Measurements from ENCODE around the gene RAPH1. TPM values are rescaled to one million over a fixed set of nuclear protein-coding genes. Genes with fewer than 3 reads are reported as not detected.

RAPH1 gene
- total RNA-seq, 1 experiment from 2014 or later, result 29.7 TPM

GRCh38 chr2:203453858-203454451 is 81.1 kb downstream of the RAPH1 start:
- no peaks in the 10 kb centered on the region for H3K9me3 ChIP-seq (ENCODE audit: low read depth, low read length, poor library complexity, severe bottlenecking)
- POLR2A ChIA-PET (ENCODE audit: low non-redundant PET), result no interaction called here
- H3K27me3 ChIP-seq (replicated peaks; ENCODE audit: insufficient read depth, low read depth, low read length, poor library complexity), result no peaks in the 10 kb centered on the region
- H3K36me3 ChIP-seq (ENCODE audit: insufficient read depth, low read length, poor library complexity, severe bottlenecking), result peaks cover 6% of the 10 kb centered on the region
- no peak overlapping the region for H3K27ac ChIP-seq (ENCODE audit: low read depth, low read length, poor library complexity, severe bottlenecking)
- intact Hi-C loops (cut with micrococcal nuclease; ENCODE audit: unreplicated experiment), result loop anchor here (1.0 to 10.0 kb wide), 4 partner anchors 215 to 882 kb away; partner anchors contain the start of gene CYP20A1
- TF ChIP-seq EZH2 (IDR thresholded peaks at IDR 0.05; ENCODE audit: borderline replicate concordance, low read depth, low read length, poor library complexity, severe bottlenecking), result no peak
- TF ChIP-seq, protein P1, sequence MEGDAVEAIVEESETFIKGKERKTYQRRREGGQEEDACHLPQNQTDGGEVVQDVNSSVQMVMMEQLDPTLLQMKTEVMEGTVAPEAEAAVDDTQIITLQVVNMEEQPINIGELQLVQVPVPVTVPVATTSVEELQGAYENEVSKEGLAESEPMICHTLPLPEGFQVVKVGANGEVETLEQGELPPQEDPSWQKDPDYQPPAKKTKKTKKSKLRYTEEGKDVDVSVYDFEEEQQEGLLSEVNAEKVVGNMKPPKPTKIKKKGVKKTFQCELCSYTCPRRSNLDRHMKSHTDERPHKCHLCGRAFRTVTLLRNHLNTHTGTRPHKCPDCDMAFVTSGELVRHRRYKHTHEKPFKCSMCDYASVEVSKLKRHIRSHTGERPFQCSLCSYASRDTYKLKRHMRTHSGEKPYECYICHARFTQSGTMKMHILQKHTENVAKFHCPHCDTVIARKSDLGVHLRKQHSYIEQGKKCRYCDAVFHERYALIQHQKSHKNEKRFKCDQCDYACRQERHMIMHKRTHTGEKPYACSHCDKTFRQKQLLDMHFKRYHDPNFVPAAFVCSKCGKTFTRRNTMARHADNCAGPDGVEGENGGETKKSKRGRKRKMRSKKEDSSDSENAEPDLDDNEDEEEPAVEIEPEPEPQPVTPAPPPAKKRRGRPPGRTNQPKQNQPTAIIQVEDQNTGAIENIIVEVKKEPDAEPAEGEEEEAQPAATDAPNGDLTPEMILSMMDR (conservative IDR thresholded peaks at IDR 0.05; ENCODE audit: low read depth, low read length), result peak; percentile 76
- H3K4me3 ChIP-seq (ENCODE audit: low read depth, low read length, poor library complexity, severe bottlenecking), result no peak overlapping the region
- DNase-seq (ENCODE audit: low spot score), result peak; percentile 65
- CTCF ChIA-PET, result interaction anchor here (1.0 kb wide), 1 partner anchor 303 kb away, joined by 3 read pairs; no protein-coding TSS in a partner anchor
- no peaks in the 10 kb centered on the region for H3K4me1 ChIP-seq (ENCODE audit: insufficient read depth, low read length, poor library complexity, severe bottlenecking)
- BruUV-seq (replicated peaks), result no TSS peak

DNA sequence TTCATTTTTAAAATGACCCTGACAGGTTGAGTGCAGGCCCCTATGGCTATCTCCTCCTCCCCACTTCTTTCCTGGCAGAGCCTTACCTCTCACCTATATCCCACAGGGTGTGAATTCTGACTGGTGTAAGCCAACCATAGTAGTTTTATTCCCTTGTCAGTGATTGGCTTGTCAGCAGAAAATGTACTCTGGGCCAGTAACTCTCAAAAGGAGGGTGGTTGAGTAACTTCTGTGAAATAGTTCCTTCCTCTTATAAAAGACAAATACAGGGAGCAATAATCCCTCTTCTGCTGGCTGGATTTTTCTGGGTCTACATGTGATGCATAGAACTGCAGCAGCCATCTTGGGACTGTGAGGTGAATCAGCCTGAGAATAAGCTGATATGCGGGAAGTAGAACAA is 83.4 kb downstream of the RAPH1 start:
- intact Hi-C loops (cut with micrococcal nuclease; ENCODE audit: unreplicated experiment), result loop anchor here (5.0 to 10.0 kb wide), 2 partner anchors 453 to 879 kb away; no protein-coding TSS in a partner anchor
- no TSS peak for BruUV-seq (replicated peaks)
- no peaks in the 10 kb centered on the region for H3K4me1 ChIP-seq (ENCODE audit: insufficient read depth, low read length, poor library complexity, severe bottlenecking)
- CTCF ChIA-PET, result no interaction called here
- DNase-seq (ENCODE audit: low spot score), result no peak
- H3K36me3 ChIP-seq (ENCODE audit: insufficient read depth, low read length, poor library complexity, severe bottlenecking), result peaks cover 15% of the 10 kb centered on the region
- H3K4me3 ChIP-seq (ENCODE audit: low read depth, low read length, poor library complexity, severe bottlenecking), result no peak overlapping the region
- TF ChIP-seq, protein P1 (conservative IDR thresholded peaks at IDR 0.05; ENCODE audit: low read depth, low read length), result no peak
- TF ChIP-seq EZH2 (IDR thresholded peaks at IDR 0.05; ENCODE audit: borderline replicate concordance, low read depth, low read length, poor library complexity, severe bottlenecking), result no peak
- no peaks in the 10 kb centered on the region for H3K9me3 ChIP-seq (ENCODE audit: low read depth, low read length, poor library complexity, severe bottlenecking)
- H3K27me3 ChIP-seq (replicated peaks; ENCODE audit: insufficient read depth, low read depth, low read length, poor library complexity), result no peaks in the 10 kb centered on the region
- H3K27ac ChIP-seq (ENCODE audit: low read depth, low read length, poor library complexity, severe bottlenecking), result no peak overlapping the region
- POLR2A ChIA-PET (ENCODE audit: low non-redundant PET), result no interaction called here

DNA sequence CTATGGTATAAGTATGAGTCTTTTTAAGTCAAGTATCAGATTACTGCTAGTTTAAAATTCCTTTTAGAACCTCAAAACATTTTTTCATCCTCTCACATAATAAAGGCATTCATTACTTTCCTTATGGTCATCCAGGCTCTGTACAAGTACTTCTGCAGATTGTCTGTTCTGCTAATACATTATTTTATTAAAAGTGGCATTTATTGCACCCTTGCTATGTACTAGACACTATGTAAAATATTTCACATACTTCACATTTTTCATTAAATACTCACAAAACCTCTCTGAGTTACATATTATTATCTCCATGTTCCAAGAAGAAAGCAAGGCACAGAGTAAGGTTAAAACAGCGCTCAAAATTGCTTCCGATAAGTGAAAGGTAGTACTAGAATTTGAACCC is 84.1 kb downstream of the RAPH1 start:
- TF ChIP-seq, protein P1 (conservative IDR thresholded peaks at IDR 0.05; ENCODE audit: low read depth, low read length), result no peak
- no peak for TF ChIP-seq EZH2 (IDR thresholded peaks at IDR 0.05; ENCODE audit: borderline replicate concordance, low read depth, low read length, poor library complexity, severe bottlenecking)
- BruUV-seq (replicated peaks), result no TSS peak
- H3K36me3 ChIP-seq (ENCODE audit: insufficient read depth, low read length, poor library complexity, severe bottlenecking), result peaks cover 21% of the 10 kb centered on the region
- intact Hi-C loops (cut with micrococcal nuclease; ENCODE audit: unreplicated experiment), result loop anchor here (5.0 to 10.0 kb wide), 2 partner anchors 454 to 879 kb away; no protein-coding TSS in a partner anchor
- POLR2A ChIA-PET (ENCODE audit: low non-redundant PET), result no interaction called here
- H3K4me1 ChIP-seq (ENCODE audit: insufficient read depth, low read length, poor library complexity, severe bottlenecking), result no peaks in the 10 kb centered on the region
- no peak for DNase-seq (ENCODE audit: low spot score)
- CTCF ChIA-PET, result no interaction called here
- H3K27me3 ChIP-seq (replicated peaks; ENCODE audit: insufficient read depth, low read depth, low read length, poor library complexity), result no peaks in the 10 kb centered on the region
- H3K4me3 ChIP-seq (ENCODE audit: low read depth, low read length, poor library complexity, severe bottlenecking), result no peak overlapping the region
- no peak overlapping the region for H3K27ac ChIP-seq (ENCODE audit: low read depth, low read length, poor library complexity, severe bottlenecking)
- no peaks in the 10 kb centered on the region for H3K9me3 ChIP-seq (ENCODE audit: low read depth, low read length, poor library complexity, severe bottlenecking)
